SK-N-SH (cell line): ENCODE data around the gene SGTA.

Experiments used
- RFX5 ChIP-seq: IDR thresholded peaks from 2 replicates; pipeline ENCODE4 v1.6.1; 2012; ENCODE audit warnings: mild to moderate bottlenecking, improper control_type of control experiment, low read length
- YY1 ChIP-seq: IDR thresholded peaks from 2 replicates; pipeline ENCODE4 v1.4.0; 2012; ENCODE audit warnings: low read depth, mild to moderate bottlenecking
- TF ChIP-seq, protein P1 (sequence below): fragments of 200-600 bp; sonication (generic); IDR thresholded peaks from 2 replicates; pipeline ENCODE4 v1.6.1; 2017; ENCODE audit warnings: antibody characterized with exemption, mild to moderate bottlenecking, moderate library complexity

DNA sequence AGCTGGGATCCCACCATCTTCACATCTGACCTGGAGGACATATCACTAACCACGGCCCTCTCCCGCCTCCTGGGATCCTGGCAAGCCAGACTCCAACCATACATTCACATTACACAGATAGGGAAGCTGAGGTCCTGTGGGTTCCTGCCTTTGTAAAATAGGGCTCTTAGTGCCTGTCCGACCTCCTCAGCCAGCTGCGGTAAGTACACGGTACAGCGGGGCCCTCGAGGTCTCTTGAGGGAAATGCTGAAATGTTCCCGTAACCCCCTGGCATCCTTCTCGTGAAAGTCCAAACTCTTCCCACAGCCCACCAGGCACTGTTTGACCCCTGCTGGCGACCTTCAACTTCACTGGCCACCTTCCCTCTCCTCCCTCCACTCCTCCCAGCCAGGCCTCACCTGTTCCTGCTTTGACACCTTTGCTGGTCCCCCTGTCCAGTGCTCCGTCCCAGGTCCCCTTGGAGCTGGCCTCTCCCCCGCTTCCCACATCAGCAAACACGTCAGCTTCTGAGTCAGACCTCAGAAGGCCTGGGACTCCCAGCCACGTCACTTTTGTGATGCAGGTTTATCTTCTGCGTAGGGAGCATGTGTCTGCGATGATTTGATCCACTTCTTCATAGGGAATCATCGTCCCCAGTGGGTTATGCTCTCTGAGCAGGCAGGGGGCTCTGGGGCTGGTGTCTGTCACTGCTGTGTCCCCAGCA lies 71.8 kb downstream of the SGTA start:
- TF ChIP-seq YY1: no peak
- no peak for TF ChIP-seq RFX5
- TF ChIP-seq, protein P1, sequence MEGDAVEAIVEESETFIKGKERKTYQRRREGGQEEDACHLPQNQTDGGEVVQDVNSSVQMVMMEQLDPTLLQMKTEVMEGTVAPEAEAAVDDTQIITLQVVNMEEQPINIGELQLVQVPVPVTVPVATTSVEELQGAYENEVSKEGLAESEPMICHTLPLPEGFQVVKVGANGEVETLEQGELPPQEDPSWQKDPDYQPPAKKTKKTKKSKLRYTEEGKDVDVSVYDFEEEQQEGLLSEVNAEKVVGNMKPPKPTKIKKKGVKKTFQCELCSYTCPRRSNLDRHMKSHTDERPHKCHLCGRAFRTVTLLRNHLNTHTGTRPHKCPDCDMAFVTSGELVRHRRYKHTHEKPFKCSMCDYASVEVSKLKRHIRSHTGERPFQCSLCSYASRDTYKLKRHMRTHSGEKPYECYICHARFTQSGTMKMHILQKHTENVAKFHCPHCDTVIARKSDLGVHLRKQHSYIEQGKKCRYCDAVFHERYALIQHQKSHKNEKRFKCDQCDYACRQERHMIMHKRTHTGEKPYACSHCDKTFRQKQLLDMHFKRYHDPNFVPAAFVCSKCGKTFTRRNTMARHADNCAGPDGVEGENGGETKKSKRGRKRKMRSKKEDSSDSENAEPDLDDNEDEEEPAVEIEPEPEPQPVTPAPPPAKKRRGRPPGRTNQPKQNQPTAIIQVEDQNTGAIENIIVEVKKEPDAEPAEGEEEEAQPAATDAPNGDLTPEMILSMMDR: no peak
